ENCODE results near the gene FAM199X.

Gene FAM199X

GRCh38 chrX:104165894-104166734 is at the start of gene FAM199X:
Gene FAM199X (plus strand): TSS chrX:104166453. CDS start chrX:104166786, 333 bp downstream.
- H3K4me3 ChIP-seq (ENCODE audit: low read depth, low read length): peak within 1 kb of the TSS; percentile 84

GRCh38 chrX:104117759-104118158 is 48.5 kb upstream of the FAM199X start:
- no peak for DNase-seq (ENCODE audit: low read depth)
- no peak overlapping the region for H3K4me3 ChIP-seq (ENCODE audit: low read depth, low read length)

More at GRCh38 chrX:104165894-104166734, at the start of gene FAM199X:
- DNase-seq (ENCODE audit: low read depth): peak; percentile 51

- DNase-seq (ENCODE audit: low read depth): no peak
Measured at GRCh38 chrX:104118765-104119164, 47.5 kb upstream of the FAM199X start.

GRCh38 chrX:104122829-104123228 is 43.4 kb upstream of the FAM199X start:
- no peak for DNase-seq (ENCODE audit: low read depth)
- no peak overlapping the region for H3K4me3 ChIP-seq (ENCODE audit: low read depth, low read length)

More at GRCh38 chrX:104118765-104119164, 47.5 kb upstream of the FAM199X start:
- H3K4me3 ChIP-seq (ENCODE audit: low read depth, low read length): no peak overlapping the region

- H3K4me3 ChIP-seq (ENCODE audit: low read depth, low read length): no peak overlapping the region
- no peak for DNase-seq (ENCODE audit: low read depth)
Measured at GRCh38 chrX:104126856-104127255, 39.4 kb upstream of the FAM199X start.

- no peak overlapping the region for H3K4me3 ChIP-seq (ENCODE audit: low read depth, low read length)
- DNase-seq (ENCODE audit: low read depth): no peak
Measured at GRCh38 chrX:104130808-104131207, 35.4 kb upstream of the FAM199X start.

GRCh38 chrX:104134583-104135261 is 31.5 kb upstream of the FAM199X start:
- H3K4me3 ChIP-seq (ENCODE audit: low read depth, low read length): no peak overlapping the region
- no peak for DNase-seq (ENCODE audit: low read depth)

- no peak for DNase-seq (ENCODE audit: low read depth)
Measured at GRCh38 chrX:104135677-104136076, 30.6 kb upstream of the FAM199X start.

GRCh38 chrX:104136241-104137019 is 29.8 kb upstream of the FAM199X start:
- DNase-seq (ENCODE audit: low read depth): peak; percentile 63
- H3K4me3 ChIP-seq (ENCODE audit: low read depth, low read length): peak overlapping the region; percentile 49

More at GRCh38 chrX:104135677-104136076, 30.6 kb upstream of the FAM199X start:
- H3K4me3 ChIP-seq (ENCODE audit: low read depth, low read length): no peak overlapping the region

- H3K4me3 ChIP-seq (ENCODE audit: low read depth, low read length): no peak overlapping the region
- DNase-seq (ENCODE audit: low read depth): no peak
Measured at GRCh38 chrX:104137496-104137895, 28.8 kb upstream of the FAM199X start.

- H3K4me3 ChIP-seq (ENCODE audit: low read depth, low read length): no peak overlapping the region
- DNase-seq (ENCODE audit: low read depth): no peak
Measured at GRCh38 chrX:104141087-104141760, 25.0 kb upstream of the FAM199X start.

- no peak for DNase-seq (ENCODE audit: low read depth)
- H3K4me3 ChIP-seq (ENCODE audit: low read depth, low read length): no peak overlapping the region
Measured at GRCh38 chrX:104151037-104151436, 15.2 kb upstream of the FAM199X start.

- peak; percentile 53 for DNase-seq (ENCODE audit: low read depth)
- peak within 1 kb of the TSS; percentile 55 for H3K4me3 ChIP-seq (ENCODE audit: low read depth, low read length)
Measured at GRCh38 chrX:104156630-104157529, 9.4 kb upstream of the FAM199X start, which contains the start of gene SLC25A53. Gene SLC25A53 (minus strand): TSS chrX:104157009. CDS start chrX:104105257, 51,752 bp downstream.

- DNase-seq (ENCODE audit: low read depth): no peak
- H3K4me3 ChIP-seq (ENCODE audit: low read depth, low read length): peak overlapping the region; percentile 84
Measured at GRCh38 chrX:104166735-104167436, 633 bp downstream of the FAM199X start.

- peak overlapping the region; percentile 84 for H3K4me3 ChIP-seq (ENCODE audit: low read depth, low read length)
Measured at GRCh38 chrX:104168127-104168526, 1.9 kb downstream of the FAM199X start.

GRCh38 chrX:104172121-104172520 is 5.9 kb downstream of the FAM199X start:
- DNase-seq (ENCODE audit: low read depth): no peak
- H3K4me3 ChIP-seq (ENCODE audit: low read depth, low read length): no peak overlapping the region

More at GRCh38 chrX:104168127-104168526, 1.9 kb downstream of the FAM199X start:
- no peak for DNase-seq (ENCODE audit: low read depth)

GRCh38 chrX:104172788-104173187 is 6.5 kb downstream of the FAM199X start:
- DNase-seq (ENCODE audit: low read depth): no peak

GRCh38 chrX:104173841-104174240 is 7.6 kb downstream of the FAM199X start:
- no peak overlapping the region for H3K4me3 ChIP-seq (ENCODE audit: low read depth, low read length)
- no peak for DNase-seq (ENCODE audit: low read depth)

More at GRCh38 chrX:104172788-104173187, 6.5 kb downstream of the FAM199X start:
- no peak overlapping the region for H3K4me3 ChIP-seq (ENCODE audit: low read depth, low read length)

Data from skeletal muscle cell (primary cell).